ENCODE data around the gene GNLY. TPM values are rescaled to one million over a fixed set of nuclear protein-coding genes. Genes with fewer than 3 reads are reported as not detected.
A peak's percentile ranks its signal among the peaks of the same experiment; 100 is the strongest.
"Not testable (repeated sequence)": the region's sequence is repeated elsewhere in the genome, so short reads cannot be mapped to it uniquely, and the experiment has no call there.

Gene GNLY
- total RNA-seq, 6 donors from 2014 or later, result 12.2 to 24.7 (median 21.0) TPM

DNA sequence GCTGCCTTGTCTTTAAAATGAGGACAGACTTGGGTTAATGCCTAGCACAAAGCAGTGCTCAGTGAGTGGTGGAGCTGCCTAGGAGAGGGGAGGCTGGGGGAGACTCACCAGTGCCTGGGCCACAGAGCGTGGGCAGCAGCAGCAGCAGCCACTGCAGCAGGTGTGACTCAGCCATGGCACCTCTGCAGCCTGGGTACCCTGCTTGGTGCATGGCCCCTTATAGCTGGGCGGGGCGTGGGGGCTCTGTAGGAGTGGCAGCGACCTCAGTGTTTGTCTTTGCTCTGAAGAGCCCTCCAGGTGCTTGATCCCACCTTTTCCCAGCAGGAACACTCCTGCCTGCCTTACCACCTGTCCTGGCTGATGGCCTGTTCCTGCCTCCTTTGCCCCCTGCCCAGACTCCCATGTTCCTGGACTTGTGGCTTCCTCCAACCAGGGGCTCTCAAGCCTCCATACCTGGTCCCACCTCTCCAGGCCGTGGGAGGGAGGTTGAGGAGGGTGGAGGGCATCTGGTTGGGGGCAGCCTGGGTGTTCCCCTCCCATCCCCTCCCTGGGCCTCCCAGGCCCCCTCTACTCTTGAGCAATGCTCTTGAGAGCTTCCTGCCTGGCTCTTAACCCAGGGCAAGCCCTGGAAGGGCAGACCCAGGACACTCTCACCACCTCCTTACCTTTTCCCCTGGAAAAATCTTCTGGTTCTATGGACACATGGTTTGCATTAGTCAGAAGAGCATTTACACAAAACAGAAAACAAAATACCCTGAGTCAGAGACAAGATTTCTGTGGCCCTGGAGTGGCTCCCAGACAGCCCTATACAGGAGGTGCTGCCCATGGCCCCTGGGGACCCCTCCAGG lies 25.9 kb upstream of the GNLY start, which contains the start of gene SFTPB:
Gene SFTPB, minus strand, starts transcription at position 191 of the 848 bp plus-strand sequence. Its CDS starts 16 bp downstream, at position 175.
- Histone ChIP-seq H3K27ac (peak within 1 kb of the TSS; percentile 86 to 97 (median 92)), H3K27me3 (no peaks in the 10 kb centered on the region), H3K36me3 (peaks cover 6 to 20% (median 13%) of the 10 kb centered on the region in 4 donors), H3K9me3 (no peaks in the 10 kb centered on the region), H3K4me3 (peak within 1 kb of the TSS; percentile 4 to 53 (median 52)), H3K4me1 (peaks cover 12 to 31% (median 23%) of the 10 kb centered on the region in 4 donors)
- WGBS, 2 donors, result 56 to 78% methylated on average over 3 to 5 of the region's 5 CpGs
- ATAC-seq (ENCODE audit: low FRiP score in 2 of 2) (peak; percentile 55 to 86), DNase-seq (peak; percentile 88 to 91)
- TF ChIP-seq POLR2AphosphoS5 (IDR thresholded peaks at IDR 0.05) (peak; percentile 82 to 95), POLR2A (IDR thresholded peaks at IDR 0.05) (peak; percentile 63 to 100 (median 78)), EP300 (IDR thresholded peaks at IDR 0.05) (peak; percentile 66 to 99 (median 96))
- TF ChIP-seq, protein P1, sequence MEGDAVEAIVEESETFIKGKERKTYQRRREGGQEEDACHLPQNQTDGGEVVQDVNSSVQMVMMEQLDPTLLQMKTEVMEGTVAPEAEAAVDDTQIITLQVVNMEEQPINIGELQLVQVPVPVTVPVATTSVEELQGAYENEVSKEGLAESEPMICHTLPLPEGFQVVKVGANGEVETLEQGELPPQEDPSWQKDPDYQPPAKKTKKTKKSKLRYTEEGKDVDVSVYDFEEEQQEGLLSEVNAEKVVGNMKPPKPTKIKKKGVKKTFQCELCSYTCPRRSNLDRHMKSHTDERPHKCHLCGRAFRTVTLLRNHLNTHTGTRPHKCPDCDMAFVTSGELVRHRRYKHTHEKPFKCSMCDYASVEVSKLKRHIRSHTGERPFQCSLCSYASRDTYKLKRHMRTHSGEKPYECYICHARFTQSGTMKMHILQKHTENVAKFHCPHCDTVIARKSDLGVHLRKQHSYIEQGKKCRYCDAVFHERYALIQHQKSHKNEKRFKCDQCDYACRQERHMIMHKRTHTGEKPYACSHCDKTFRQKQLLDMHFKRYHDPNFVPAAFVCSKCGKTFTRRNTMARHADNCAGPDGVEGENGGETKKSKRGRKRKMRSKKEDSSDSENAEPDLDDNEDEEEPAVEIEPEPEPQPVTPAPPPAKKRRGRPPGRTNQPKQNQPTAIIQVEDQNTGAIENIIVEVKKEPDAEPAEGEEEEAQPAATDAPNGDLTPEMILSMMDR (IDR thresholded peaks at IDR 0.05), result no peak

DNA sequence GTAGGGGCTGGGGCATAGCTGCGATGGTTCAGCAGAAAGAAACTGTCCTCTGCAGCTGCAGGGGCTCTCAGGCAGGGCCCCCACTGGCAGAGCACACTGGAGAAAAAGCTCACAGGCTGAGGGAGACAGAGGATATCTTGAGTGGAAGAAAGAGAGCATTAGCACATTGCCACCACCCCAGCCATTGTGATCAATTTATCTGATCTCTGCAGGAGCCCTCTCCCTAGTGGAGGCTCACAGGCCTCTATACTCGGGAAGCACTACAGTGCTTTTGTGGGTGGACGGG lies 25.4 kb upstream of the GNLY start:
- no peak for ATAC-seq (ENCODE audit: low FRiP score in 2 of 2)
- H3K36me3 ChIP-seq, result peaks cover 6 to 15% (median 12%) of the 10 kb centered on the region in 4 donors
- H3K4me3 ChIP-seq, result no peak overlapping the region
- no peaks in the 10 kb centered on the region for H3K9me3 ChIP-seq
- 67 to 76% methylated on average over 2 to 3 of the region's 3 CpGs for WGBS, 2 donors
- H3K27me3 ChIP-seq, result no peaks in the 10 kb centered on the region
- no peak for TF ChIP-seq POLR2A (IDR thresholded peaks at IDR 0.05)
- no peak for TF ChIP-seq EP300 (IDR thresholded peaks at IDR 0.05)
- TF ChIP-seq, protein P1 (IDR thresholded peaks at IDR 0.05), result no peak
- no peak for TF ChIP-seq POLR2AphosphoS5 (IDR thresholded peaks at IDR 0.05)
- peaks cover 7 to 30% (median 22%) of the 10 kb centered on the region in 4 donors for H3K4me1 ChIP-seq
- DNase-seq, result no peak
- peak overlapping the region; percentile 64 to 97 (median 79) for H3K27ac ChIP-seq

DNA sequence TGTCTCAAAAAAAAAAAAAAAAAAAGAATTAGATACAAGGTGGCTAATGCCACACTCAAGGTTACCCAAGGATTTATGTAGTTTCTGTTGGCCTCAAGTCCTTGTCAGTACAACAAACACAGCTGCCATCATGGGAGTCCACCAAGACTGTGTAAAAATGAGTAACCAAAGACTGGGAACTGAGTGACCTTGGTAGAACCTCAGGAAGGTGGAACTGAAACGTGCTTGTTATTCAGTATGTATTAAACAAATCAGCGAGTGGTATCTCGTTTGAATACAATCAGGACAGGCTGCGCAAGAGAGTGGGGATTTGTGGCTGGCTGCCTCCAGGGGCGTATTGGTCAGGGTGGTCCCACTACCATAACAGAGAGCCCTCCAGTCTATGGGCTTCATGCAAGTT lies 24.6 kb upstream of the GNLY start:
- peak overlapping the region in 3 of 4 donors; percentile 64 to 97 (median 86) for H3K27ac ChIP-seq
- WGBS, 2 donors, result 67 to 76% methylated on average over 5 of the region's 5 CpGs
- TF ChIP-seq EP300 (IDR thresholded peaks at IDR 0.05) (no peak), POLR2AphosphoS5 (IDR thresholded peaks at IDR 0.05) (no peak), POLR2A (IDR thresholded peaks at IDR 0.05) (no peak)
- TF ChIP-seq, protein P1 (IDR thresholded peaks at IDR 0.05), result no peak
- DNase-seq (no peak), ATAC-seq (ENCODE audit: low FRiP score in 2 of 2) (no peak)
- peaks cover 6 to 15% (median 10%) of the 10 kb centered on the region in 4 donors for H3K36me3 ChIP-seq
- peaks cover 11 to 36% (median 26%) of the 10 kb centered on the region in 4 donors for H3K4me1 ChIP-seq
- H3K27me3 ChIP-seq, result no peaks in the 10 kb centered on the region
- H3K4me3 ChIP-seq, result no peak overlapping the region
- H3K9me3 ChIP-seq, result no peaks in the 10 kb centered on the region

DNA sequence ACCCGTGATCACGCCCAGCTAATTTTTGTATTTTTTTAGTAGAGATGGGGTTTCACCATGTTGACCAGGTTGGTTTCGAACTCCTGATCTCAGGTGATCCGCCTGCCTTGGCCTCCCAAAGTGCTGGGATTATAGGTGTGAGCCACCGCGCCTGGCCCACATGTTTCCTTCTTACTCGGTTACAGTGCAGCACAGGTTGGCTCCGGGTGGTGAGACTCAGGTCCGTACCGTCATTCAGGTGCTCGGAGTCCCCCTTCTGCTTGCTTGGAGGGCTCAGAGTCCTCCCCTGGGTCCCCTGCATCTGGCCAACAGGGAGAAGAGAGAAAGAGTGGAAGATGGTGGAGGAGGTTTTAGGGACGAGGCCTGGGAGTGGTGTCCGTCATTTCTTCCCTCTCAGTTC lies 23.7 kb upstream of the GNLY start:
- Histone ChIP-seq H3K36me3 (peaks cover under 1 to 11% (median 5%) of the 10 kb centered on the region in 4 donors), H3K4me1 (peaks cover 11 to 40% (median 27%) of the 10 kb centered on the region in 4 donors), H3K27ac (peak overlapping the region in 2 of 4 donors; percentile 39 to 86)
- not testable (repeated sequence) for H3K4me3 ChIP-seq; H3K9me3 ChIP-seq; ATAC-seq (ENCODE audit: low FRiP score in 2 of 2); DNase-seq; H3K27me3 ChIP-seq
- 81 to 94% methylated on average over 13 of the region's 13 CpGs for WGBS, 2 donors

DNA sequence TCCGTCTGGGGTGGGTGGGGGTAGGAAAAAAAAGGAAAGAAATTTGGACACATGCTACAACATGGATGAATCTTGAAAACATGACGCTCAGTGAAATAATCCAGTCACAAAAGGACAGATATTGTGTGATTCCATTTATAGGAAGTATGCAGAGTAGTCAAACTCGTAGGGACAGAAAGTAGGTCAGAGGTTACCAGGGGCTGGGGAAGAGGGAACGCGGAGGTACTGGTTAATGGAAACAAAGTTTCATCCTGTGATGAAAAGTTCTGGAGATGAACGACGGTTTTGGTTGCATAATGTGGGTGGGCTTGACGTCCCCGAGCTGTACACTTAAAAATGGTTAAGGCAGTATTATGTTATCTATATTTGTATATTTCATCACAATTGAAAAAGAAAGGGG lies 21.7 kb upstream of the GNLY start:
- Histone ChIP-seq H3K27ac (peak overlapping the region in 3 of 4 donors; percentile 38 to 82 (median 74)), H3K36me3 (no peaks in the 10 kb centered on the region), H3K4me3 (no peak overlapping the region), H3K27me3 (no peaks in the 10 kb centered on the region), H3K9me3 (no peaks in the 10 kb centered on the region), H3K4me1 (peaks cover 11 to 46% (median 32%) of the 10 kb centered on the region in 4 donors)
- ATAC-seq (ENCODE audit: low FRiP score in 2 of 2), result peak in 1 of 2 donors; percentile 35
- TF ChIP-seq POLR2AphosphoS5 (IDR thresholded peaks at IDR 0.05) (no peak), EP300 (IDR thresholded peaks at IDR 0.05) (peak in 2 of 4 donors; percentile 11 to 12)
- no peak for DNase-seq
- WGBS, 2 donors, result 28 to 60% methylated on average over 9 of the region's 9 CpGs

Data from upper lobe of left lung (tissue), 6 donors.